Sciatic nerve (tissue), 2 donors: ENCODE results near the gene HCRTR2. TPM values are rescaled to one million over a fixed set of nuclear protein-coding genes. Genes with fewer than 3 reads are reported as not detected.
"Not testable (repeated sequence)": the region's sequence is repeated elsewhere in the genome, so short reads cannot be mapped to it uniquely, and the experiment has no call there.

Experiments
- ATAC-seq: fragments of 200-7000 bp; cut with Tn5 transposase; one replicate; pipeline ENCODE4 v1.9.1; 2020; ENCODE audit warnings: mild to moderate bottlenecking, moderate library complexity
- DNase-seq: peaks from one replicate; pipeline ENCODE4 v3.0.0-alpha.2; 2020; ENCODE audit warnings: low spot score
- intact Hi-C: fragments of 100-400 bp; cut with DNase I; formaldehyde crosslinking; loops from one replicate; pipeline ENCODE4 v1.14.2; 2022
- total RNA-seq: library from RNA; stranded (reverse); fragmentation: NEBNext Ultra II Directional; extraction: Animal tissue kit (Norgen Biotek cat#: 25700); gene quantifications from one replicate; pipeline ENCODE4 v1.2.1, GENCODE V29; 2021
- donor health status: DM: no; HTN: no; CAD: no.
- donor health status: DM: no; HTN: no; CAD: no.

HCRTR2 gene
- not detected for total RNA-seq

DNA sequence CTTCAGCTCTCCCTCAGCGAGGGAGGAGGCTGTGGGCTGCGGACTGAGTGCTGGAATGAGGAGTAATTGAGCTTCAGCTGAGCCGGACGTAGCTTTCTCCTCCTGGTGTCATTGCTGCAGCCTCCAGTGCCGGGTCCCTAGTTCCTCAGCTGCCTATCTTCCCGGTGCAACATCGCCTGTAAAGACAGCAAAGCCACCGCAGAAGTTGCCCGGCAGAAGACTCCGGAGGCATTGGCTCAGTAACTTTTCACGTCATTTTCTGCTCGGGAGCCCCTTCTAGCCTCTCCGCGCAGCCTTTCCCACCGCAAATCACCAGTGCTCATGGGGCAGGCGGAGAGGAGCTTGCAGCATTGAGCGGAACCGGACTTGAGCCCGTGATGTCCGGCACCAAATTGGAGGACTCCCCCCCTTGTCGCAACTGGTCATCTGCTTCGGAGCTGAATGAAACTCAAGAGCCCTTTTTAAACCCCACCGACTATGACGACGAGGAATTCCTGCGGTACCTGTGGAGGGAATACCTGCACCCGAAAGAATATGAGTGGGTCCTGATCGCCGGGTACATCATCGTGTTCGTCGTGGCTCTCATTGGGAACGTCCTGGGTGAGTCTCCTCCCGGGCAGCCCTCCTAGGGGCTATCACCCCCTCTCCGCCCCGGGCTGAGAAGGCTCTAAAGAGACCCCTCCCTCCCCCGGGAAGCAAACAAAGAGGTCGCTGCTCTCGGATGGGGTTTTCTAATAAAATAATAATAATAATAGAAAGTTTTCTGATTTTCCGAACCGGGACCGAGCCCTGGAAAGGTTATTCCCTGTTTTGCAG lies at the start of gene HCRTR2:
TSS of gene HCRTR2 (plus strand) at position 305 of the 816 bp plus-strand sequence. CDS start at position 378, 73 bp downstream.
- intact Hi-C loops: no loop called here
- DNase-seq: no peak
- no peak for ATAC-seq

DNA sequence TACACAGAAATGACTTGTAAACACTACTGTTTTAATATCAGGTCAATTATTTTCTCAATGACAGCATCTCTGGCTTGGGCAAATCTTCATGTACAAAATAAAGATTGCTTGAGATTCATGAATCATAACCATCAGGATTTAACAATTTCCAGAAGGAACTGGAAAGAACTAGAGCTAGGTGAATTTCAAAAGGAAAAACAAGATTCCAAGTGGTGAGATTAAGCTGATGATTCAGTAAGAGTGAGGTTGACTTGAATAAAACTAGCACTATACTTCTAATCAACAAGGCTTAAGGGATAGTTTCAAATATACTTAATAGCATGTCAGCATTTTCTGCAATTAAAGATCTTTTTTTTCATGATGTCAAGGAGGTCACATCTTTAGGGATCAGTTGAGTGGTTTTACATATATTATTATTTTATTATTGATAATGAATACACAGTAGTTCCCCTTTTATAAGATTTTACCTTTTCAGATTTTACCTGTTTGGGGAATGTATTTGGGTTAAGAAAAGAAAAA lies 43.5 kb upstream of the HCRTR2 start:
- DNase-seq: no peak
- ATAC-seq: no peak
- intact Hi-C loops: no loop called here

DNA sequence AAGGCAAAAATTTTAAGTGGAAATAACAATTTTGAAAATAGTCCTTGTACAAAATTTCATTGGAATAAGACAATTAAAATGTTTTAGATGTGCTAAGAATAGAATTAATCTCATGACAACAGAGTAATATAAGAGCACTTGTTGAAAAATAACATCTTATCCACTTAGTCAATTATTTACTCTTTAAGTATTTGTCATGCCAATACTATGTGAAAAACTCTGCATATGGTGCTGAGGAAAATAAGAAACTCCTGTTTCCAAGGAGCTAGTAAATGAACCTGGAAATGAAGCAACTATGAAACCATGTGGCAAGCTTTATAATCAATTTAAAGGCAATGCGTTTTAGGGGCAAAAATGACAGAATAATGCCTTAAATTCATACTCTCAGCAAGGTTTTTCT lies 42.7 kb upstream of the HCRTR2 start:
- DNase-seq (no peak), ATAC-seq (no peak)
- intact Hi-C loops: no loop called here

DNA sequence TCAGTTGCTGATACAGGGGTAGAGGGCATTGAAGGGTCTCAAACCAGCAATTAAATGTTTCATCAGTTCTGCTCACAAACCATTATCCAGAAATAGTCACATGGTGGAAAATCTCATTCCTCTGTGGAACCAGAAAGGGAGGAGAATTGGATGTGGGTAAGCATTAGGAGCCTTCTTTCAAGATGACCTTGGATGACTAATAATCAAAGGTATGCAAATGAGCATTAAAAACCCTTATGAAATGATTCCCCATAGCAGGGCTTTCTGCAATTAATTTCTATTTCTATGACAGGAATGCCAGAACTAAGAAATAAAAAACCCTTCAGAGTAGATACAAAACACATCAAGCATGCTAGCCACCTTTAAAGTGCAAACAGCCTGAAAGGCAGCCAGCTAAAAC lies 37.4 kb upstream of the HCRTR2 start:
- intact Hi-C loops: no loop called here
- ATAC-seq: no peak
- DNase-seq: no peak

DNA sequence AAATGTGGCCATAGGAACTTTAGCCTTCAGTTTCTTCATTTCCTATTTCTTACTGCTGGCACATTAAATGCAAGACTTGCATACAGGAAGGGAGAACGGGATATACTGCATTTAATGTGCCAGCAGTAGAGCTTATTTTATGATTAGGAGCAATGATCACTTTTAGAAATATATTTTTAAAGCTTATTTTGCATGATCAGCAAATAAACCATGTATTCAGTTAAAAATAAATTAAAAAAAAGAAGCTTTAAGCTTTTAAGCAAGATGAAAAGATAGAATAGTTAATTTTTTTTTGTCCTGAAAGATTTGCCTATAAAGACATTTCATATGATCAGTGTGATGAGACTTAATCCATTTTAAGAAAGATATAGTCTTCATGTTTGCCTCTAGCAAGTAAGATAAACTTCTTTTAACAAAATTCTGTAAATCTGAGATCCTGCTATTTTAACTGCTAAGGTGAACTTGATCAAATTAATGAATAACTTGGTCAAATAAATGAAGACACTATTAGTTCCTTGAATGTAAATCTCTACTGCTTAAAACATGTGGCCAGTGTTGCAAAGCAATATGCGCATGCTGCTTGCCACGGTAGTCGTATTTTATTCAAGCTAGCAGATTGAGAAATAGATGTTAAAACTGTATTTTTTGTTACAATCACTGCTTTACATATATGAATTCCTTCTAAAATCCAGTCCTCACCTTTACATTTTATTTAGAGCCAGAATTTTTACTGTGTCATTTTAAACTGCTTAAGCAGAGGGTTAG lies 36.2 kb upstream of the HCRTR2 start:
- no peak for ATAC-seq
- intact Hi-C loops: no loop called here
- no peak for DNase-seq

DNA sequence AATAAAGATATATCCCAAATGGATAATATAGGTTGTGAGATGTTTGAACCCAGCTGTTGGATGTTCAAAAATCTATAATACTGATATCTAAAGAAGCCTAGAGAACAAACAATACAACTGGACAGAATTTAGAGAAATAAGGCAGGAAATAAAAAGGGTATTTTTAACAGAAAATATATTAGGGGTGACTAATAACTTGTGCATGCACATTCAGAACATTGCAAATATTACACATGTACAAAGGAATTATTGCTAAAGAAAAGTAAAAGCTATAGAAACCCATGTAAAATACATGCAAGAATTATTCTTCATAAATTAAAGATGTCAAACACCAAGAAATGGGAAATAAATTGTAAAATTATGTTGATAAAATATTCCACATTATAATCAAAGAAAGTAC lies 32.7 kb upstream of the HCRTR2 start:
- DNase-seq: no peak
- ATAC-seq: no peak
- intact Hi-C loops: no loop called here

DNA sequence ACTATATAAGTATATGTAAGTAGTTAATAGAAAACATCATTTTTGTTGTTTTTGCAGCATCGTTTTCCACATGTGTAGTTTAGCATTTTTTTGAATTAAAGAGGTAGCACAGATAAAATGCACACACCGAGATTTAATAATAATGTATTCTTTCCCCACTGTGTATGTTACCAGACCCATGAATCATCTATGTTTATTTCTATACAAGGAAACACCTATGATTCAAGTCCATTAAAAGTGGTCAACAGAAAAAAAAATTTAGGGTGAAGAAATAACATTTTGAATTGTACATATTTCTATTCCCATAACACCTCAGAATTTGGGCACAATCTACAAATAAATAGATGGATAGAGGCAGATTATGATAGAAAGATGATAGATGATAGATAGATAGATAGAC lies 31.7 kb upstream of the HCRTR2 start:
- no peak for DNase-seq
- intact Hi-C loops: no loop called here
- no peak for ATAC-seq

DNA sequence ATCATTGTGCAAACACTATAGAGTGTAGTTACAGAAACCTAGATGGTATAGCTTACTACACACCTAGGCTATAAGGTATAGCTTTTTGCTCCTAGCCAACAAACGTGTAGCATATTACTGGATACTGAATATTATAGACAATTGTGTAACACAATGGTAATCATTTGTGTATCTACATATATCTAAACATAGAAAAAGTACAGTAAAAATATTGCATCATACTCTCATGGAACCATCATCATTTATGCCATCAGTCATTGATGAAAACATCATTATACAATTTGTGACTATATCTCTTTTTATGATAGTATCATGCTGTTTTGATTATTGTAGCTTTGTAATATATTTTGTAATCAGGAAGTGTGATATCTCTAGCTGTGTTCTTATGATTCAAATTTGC lies 21.0 kb upstream of the HCRTR2 start:
- intact Hi-C loops: no loop called here
- DNase-seq (no peak), ATAC-seq (no peak)

DNA sequence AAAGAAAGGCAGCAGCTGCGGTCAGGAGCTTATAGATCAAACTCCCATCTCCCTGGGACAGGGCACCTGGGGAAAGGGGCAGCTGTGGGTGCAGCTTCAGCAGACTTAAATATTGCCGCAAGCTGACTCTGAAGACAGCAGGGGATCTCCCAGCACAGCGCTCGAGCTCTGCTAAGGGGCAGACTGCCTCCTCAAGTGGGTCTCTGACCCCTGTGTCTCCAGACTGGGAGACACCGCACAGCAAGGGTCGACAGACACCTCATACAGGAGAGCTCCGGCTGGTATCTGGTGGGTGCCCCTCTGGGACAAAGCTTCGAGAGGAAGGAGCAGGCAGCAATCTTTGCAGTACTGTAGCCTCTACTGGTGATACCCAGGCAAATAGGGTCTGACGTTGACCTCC lies 15.5 kb upstream of the HCRTR2 start:
- ATAC-seq, intact Hi-C loops: not testable (repeated sequence)
- peak; percentile 18 for DNase-seq

DNA sequence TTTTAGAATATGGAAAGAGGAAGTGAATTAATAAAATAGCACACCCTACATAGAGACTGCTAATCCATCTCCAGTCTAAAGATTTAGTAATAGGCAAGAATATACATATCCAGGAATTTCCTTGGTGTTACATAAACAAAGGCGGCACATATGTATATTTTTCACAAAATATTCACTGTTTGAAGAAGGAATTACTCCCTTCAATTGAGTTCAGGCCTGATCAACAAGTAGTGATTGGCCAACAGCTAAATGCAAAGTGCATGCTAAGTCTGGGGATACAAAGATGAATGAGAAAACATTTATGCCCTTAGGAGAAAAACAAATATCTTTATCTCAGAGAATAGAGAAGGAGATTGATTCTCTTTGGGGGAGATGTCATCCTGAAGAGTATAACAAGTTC lies 6.5 kb upstream of the HCRTR2 start:
- intact Hi-C loops: no loop called here
- no peak for ATAC-seq
- no peak for DNase-seq

DNA sequence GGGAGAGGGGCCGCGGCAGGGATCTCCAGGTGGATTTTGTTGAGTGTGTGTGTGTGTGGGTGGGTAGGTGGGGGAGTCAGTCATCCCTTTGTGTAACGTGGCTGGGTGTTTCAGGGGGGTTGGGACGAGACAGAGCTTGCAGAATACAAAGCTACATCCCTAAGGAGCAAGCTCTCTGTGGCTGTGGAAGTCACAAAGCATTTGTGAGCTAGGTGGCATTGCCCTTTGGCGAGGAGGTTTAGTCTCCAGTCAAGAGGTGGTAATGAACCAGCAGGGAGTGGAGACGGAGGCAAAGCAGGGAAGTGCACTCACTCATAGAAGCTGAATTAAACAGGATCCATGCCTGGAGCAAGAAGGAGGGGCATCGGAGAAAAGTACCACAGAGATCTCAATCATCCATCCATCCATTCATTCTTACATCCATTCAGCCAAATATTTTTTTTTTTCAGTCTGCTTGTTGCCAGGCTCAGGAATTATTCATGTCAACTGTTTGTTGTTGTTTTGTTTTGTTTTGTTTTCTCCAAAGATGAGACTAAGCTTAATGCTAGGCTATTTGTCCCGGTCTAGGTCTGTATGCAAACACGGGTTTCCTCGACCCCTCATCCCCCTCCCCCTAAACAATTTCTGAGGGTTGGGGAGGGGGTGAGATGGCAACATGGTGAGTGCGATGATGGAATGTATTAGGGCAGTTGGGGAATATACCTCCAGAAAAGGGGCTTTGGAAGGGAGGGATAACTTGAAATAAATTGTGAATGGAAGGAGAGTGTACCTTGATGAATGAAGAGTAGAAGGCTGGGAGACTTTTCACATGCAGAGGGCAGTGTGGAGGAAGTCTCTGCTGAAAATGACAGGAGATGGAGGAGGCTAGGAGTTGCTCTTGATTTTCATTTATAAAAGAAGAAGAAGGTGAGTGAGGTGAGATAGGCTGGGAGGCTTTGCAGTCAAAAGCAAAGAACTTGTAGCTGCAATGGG lies 1.0 kb downstream of the HCRTR2 start:
- intact Hi-C loops: no loop called here
- no peak for ATAC-seq
- no peak for DNase-seq

DNA sequence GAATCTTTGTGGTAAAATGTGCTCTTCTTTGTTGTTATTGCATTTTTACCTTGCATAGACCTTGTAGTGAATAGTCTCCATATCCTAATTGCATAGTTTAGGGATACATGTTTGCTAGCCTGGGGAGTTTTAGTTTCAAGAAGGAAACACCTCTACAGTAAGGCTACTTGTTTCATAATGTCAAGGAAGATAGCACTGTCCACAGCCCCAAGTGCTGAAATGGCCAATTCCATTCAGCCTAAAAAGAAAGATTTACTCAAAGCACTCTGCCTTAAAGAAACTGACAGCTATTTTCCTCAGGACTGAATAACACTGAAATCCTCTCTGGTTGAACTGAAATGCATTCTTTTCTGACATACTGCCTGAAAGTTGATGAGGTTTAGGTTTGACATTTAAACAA lies 2.6 kb downstream of the HCRTR2 start:
- ATAC-seq (no peak), DNase-seq (no peak)
- intact Hi-C loops: no loop called here

DNA sequence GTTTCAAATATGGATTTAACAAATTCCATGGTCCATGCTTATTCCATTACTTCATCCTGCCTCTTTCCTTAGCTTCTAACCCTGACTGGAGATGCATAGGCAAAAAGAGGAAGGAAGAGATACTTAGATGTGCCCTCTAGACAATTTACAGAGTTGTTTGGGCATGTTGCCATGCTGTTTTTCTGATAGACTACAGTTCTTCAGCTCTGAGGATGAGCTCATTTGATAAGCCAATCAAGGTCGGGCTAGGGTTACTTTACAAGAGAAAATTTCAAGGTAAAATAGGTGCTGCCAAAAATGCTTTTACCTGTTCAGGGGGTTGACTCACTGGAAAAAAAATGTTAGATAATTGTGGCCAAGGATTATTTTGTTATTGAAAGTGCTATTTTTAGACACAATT lies 5.9 kb downstream of the HCRTR2 start:
- intact Hi-C loops: no loop called here
- no peak for DNase-seq
- no peak for ATAC-seq

DNA sequence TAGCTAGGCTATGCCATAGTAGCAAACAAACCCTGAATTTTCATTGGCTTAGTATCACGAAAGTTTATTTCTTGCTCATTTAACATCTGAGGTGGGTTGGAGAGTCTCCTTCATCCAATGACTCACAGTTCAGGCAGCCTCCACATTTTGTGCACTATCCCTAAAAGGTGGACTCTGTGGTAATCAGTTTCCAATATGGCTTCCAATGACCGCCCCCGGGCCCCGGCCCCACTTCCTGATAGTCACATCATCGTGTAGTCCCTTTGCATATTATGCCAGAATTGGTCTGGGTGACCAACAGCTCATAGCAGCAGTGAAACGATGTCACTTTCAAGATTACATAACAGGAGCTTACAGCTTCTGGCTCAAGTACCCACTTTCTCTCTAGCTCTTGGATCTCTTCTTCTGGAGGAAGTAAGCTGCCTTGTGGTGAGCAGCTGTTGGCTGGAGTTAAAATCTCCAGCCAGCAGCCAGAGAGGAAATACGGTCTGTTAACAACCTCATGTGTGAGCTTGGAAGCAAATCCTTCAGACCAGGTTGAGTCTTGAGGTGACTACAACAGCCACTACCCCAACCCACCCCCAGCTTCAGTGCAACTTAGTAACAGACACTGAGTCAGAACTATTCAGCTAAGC lies 7.8 kb downstream of the HCRTR2 start:
- intact Hi-C loops: no loop called here
- DNase-seq (no peak), ATAC-seq (no peak)

DNA sequence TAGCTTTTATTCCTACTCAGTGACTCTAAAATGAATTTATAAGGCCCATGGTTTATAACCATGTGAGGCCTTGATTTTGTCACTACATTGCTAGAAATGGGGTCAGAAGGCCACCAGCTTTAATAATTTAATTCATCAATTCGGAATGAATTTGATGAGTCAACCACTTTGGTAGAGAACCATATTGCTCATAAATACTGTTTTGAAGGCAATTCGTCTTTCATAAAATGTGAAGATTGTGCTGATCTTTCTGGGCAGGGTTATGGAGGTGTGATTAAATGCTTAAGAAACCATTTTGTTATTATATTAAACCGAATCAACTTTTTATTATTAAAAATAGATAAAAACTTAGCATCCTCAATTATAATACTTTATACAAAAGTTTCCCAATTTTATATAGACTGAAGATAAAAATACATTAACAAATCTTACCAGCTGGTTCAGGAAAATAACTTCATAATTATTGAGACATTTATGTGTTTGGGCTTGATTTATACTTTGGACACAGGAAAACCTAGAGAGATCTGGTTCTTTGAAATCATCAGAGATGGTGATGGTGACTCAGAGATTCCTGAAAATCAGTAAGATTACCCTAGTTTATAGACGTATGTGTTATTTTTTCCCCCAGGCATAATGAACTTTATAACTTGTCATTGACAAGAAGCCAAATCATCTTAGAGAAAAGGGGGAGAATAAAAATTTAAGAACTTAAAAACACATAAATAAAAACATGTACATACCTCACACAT lies 10.6 kb downstream of the HCRTR2 start:
- no peak for DNase-seq
- intact Hi-C loops: no loop called here
- ATAC-seq: no peak

DNA sequence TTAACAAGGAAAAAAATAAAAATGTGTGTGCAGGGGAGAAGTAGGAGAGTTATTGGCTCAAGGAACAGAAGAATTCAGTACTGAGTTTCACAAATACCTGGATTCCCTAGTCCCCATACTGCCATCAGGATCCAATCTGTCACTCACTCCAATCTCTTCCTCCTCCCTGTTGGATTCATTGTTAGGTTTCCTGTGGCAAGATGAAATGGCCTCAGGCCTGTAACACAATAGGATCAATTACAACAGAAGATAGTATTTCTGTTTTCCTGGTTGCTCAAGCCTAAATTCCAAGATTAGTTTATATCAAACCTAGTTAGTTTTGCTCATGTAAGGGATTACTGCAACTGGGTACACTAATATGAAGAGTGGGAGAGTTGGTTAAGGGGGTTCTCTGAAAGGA lies 24.4 kb downstream of the HCRTR2 start:
- no peak for DNase-seq
- intact Hi-C loops: no loop called here
- no peak for ATAC-seq

DNA sequence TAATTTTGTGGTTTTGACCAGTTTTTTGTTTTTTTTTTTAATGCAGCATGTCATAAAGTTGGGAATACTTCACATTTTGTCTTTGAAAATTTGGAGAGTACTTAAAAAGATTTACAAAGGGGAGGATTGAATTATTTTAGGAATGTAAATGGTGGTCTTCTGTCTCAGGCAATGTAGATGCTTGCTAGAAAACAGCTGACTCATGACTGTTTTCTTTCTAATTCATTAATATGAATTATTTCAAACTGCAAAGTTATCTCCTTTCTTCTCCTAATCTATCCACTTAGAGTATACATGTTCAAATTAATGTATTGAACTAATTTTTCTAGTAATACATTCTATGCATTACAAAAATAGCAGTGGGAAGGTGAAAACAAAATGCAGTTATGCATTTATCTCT lies 24.9 kb downstream of the HCRTR2 start:
- ATAC-seq: no peak
- DNase-seq: no peak
- intact Hi-C loops: no loop called here
